ENCODE results near the gene PTPRD. TPM values are rescaled to one million over a fixed set of nuclear protein-coding genes. Genes with fewer than 3 reads are reported as not detected.

PTPRD gene
- total RNA-seq, 1 donor from 2014 or later, result 139 TPM

DNA sequence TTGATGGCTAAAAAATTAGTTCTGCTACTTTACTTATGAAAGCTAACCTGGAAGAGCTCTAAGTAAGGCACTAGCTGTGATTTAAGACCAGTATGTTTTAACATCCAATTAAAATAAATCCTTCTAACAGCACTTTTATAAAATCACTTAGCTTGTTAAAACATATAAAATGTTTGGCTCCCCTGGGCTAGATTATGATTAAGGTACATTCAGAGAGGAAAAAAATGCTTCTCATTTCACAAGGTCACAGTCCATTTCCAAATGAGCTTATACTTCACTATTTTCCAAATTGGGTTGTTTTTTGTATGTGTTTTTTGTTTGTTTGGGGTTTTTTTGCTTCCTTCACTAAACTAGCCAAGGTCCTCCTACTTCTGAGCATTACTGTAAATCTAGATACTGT lies 1938.3 kb downstream of the PTPRD start:
- no peak overlapping the region for H3K27ac Mint-ChIP-seq (ENCODE audit: unreplicated experiment)
- H3K4me1 Mint-ChIP-seq, result peaks cover 34% of the 10 kb centered on the region
- no peaks in the 10 kb centered on the region for H3K9me3 Mint-ChIP-seq
- no peaks in the 10 kb centered on the region for H3K36me3 Mint-ChIP-seq (ENCODE audit: low read depth)
- no peak for DNase-seq (ENCODE audit: low read depth, low spot score)
- no peaks in the 10 kb centered on the region for H3K27me3 Mint-ChIP-seq (ENCODE audit: low read depth)
- TF ChIP-seq, protein P1, sequence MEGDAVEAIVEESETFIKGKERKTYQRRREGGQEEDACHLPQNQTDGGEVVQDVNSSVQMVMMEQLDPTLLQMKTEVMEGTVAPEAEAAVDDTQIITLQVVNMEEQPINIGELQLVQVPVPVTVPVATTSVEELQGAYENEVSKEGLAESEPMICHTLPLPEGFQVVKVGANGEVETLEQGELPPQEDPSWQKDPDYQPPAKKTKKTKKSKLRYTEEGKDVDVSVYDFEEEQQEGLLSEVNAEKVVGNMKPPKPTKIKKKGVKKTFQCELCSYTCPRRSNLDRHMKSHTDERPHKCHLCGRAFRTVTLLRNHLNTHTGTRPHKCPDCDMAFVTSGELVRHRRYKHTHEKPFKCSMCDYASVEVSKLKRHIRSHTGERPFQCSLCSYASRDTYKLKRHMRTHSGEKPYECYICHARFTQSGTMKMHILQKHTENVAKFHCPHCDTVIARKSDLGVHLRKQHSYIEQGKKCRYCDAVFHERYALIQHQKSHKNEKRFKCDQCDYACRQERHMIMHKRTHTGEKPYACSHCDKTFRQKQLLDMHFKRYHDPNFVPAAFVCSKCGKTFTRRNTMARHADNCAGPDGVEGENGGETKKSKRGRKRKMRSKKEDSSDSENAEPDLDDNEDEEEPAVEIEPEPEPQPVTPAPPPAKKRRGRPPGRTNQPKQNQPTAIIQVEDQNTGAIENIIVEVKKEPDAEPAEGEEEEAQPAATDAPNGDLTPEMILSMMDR (conservative IDR thresholded peaks at IDR 0.05), result no peak
- no peak overlapping the region for H3K4me3 Mint-ChIP-seq

DNA sequence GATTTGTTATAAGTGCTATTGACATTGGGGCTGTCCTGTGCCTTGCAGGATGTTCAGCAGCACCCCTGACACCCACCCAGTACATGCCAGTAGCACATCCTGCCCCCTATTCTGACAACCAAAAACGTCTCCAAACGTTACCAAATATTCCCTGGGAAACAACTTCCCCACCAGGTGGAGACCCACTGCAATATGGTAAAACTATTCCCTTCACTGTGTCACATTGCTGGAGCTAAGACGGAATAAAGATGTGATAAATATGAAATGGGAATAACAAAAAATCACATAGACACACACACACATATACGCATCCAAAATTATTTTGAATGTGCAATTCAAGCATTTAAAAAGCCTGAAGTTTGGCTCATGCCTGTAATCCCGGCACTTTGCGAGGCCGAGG lies 1939.0 kb downstream of the PTPRD start:
- Mint-ChIP-seq H3K4me1 (peaks cover 28% of the 10 kb centered on the region), H3K9me3 (no peaks in the 10 kb centered on the region), H3K27ac (ENCODE audit: unreplicated experiment) (no peak overlapping the region), H3K36me3 (ENCODE audit: low read depth) (no peaks in the 10 kb centered on the region), H3K4me3 (no peak overlapping the region), H3K27me3 (ENCODE audit: low read depth) (no peaks in the 10 kb centered on the region)
- TF ChIP-seq, protein P1 (conservative IDR thresholded peaks at IDR 0.05), result no peak
- DNase-seq (ENCODE audit: low read depth, low spot score), result no peak

DNA sequence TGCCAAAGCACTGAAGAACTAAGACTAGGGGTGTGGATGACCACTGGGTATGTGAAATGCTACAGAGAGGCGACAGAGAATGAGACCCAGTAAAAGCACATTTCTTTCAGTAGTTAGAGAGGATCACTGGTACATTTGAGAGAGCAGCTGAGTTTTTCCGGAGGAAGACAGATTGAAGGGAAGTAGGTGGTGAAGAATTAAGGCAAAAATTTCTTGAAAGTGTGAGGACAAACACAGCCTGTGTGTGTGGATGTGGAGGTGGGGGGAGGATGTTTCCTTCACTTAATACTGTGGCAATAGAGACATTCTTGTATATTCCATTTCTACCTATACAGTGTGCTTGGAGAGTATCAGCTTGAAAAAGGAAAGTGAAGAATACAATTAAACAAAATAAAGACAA lies 1942.1 kb downstream of the PTPRD start:
- Mint-ChIP-seq H3K4me3 (no peak overlapping the region), H3K36me3 (ENCODE audit: low read depth) (no peaks in the 10 kb centered on the region), H3K9me3 (no peaks in the 10 kb centered on the region), H3K4me1 (peaks cover 10% of the 10 kb centered on the region), H3K27ac (ENCODE audit: unreplicated experiment) (no peak overlapping the region), H3K27me3 (ENCODE audit: low read depth) (no peaks in the 10 kb centered on the region)
- no peak for DNase-seq (ENCODE audit: low read depth, low spot score)
- TF ChIP-seq, protein P1 (conservative IDR thresholded peaks at IDR 0.05), result no peak

DNA sequence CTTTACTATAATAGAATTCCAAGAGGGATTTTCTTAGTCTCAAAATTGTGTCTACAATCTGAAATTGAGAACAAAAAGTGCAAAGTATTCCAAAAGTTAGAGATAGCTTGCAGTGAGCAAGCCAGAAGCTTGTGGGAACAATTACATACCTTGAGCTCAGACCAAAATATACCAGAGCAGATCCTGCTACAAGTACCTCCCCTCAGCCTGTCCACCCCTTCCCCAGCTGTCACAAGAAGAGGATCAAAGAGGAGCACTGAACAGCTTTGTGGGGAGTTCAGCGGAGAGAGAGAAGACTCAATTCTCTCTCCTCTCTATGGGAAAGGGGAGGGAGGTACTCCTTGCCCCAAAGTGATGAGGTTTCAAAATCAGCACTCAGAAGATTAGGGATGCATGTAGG lies 1944.1 kb downstream of the PTPRD start:
- no peaks in the 10 kb centered on the region for H3K9me3 Mint-ChIP-seq
- no peak overlapping the region for H3K4me3 Mint-ChIP-seq
- no peaks in the 10 kb centered on the region for H3K36me3 Mint-ChIP-seq (ENCODE audit: low read depth)
- H3K27ac Mint-ChIP-seq (ENCODE audit: unreplicated experiment), result no peak overlapping the region
- TF ChIP-seq, protein P1 (conservative IDR thresholded peaks at IDR 0.05), result no peak
- peaks cover 22% of the 10 kb centered on the region for H3K4me1 Mint-ChIP-seq
- H3K27me3 Mint-ChIP-seq (ENCODE audit: low read depth), result no peaks in the 10 kb centered on the region
- no peak for DNase-seq (ENCODE audit: low read depth, low spot score)

DNA sequence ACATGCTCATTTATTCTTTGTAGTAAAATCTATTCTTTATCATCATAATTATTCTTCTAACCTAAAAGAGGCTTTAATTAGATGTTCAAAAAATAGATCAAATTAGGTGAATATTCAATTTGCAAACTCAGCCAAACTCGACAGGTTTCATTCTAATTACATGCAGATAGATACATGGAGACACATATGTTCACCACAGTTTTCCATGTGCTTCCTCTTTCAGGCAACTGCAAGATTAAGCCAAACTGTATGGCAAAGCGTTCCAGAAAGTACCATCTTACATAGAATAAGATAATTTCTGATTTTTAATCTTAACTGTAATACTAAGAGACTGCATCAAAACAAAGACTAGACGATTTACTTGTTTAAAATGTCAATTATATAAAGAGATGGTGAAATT lies 1944.6 kb downstream of the PTPRD start:
- H3K4me1 Mint-ChIP-seq, result peaks cover 22% of the 10 kb centered on the region
- H3K36me3 Mint-ChIP-seq (ENCODE audit: low read depth), result no peaks in the 10 kb centered on the region
- no peak for DNase-seq (ENCODE audit: low read depth, low spot score)
- H3K27ac Mint-ChIP-seq (ENCODE audit: unreplicated experiment), result no peak overlapping the region
- H3K9me3 Mint-ChIP-seq, result no peaks in the 10 kb centered on the region
- no peaks in the 10 kb centered on the region for H3K27me3 Mint-ChIP-seq (ENCODE audit: low read depth)
- TF ChIP-seq, protein P1 (conservative IDR thresholded peaks at IDR 0.05), result no peak
- no peak overlapping the region for H3K4me3 Mint-ChIP-seq

DNA sequence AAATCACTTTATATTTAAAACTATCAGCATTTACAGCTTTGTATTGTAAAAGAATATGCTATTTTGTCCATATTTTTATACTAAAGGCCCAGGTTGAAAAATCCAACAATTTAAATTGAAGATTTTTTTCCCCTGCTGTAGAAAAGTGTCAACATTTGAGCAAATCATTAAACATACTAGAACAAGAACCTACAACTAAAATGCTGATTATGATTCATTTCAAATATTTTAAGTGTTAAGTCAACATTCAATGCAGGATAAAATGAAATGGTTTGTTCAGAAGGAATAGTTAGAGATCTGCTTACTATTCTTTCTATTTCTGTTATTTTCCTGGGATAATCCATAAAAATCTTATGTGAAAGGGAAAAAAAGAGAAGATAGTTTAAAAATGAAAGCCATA lies 1946.7 kb downstream of the PTPRD start:
- Mint-ChIP-seq H3K4me1 (peaks cover 18% of the 10 kb centered on the region), H3K36me3 (ENCODE audit: low read depth) (no peaks in the 10 kb centered on the region), H3K27ac (ENCODE audit: unreplicated experiment) (no peak overlapping the region), H3K9me3 (no peaks in the 10 kb centered on the region), H3K27me3 (ENCODE audit: low read depth) (no peaks in the 10 kb centered on the region), H3K4me3 (no peak overlapping the region)
- TF ChIP-seq, protein P1 (conservative IDR thresholded peaks at IDR 0.05), result no peak
- DNase-seq (ENCODE audit: low read depth, low spot score), result no peak

Measured in neural crest cell (in vitro differentiated cells).